Kidney epithelial cell (primary cell): ENCODE results near the gene AQP12A. TPM values are rescaled to one million over a fixed set of nuclear protein-coding genes. Genes with fewer than 3 reads are reported as not detected.

Source experiments
- DNase-seq: peaks from one replicate; pipeline ENCODE4 v3.0.0-alpha.2; 2010; ENCODE audit warnings: low read depth
- H3K27me3 ChIP-seq: 2 replicates; pipeline ENCODE4 v1.6.0; 2011; ENCODE audit warnings: low read length; ENCODE audit not compliant: control insufficient read depth, insufficient read depth
- H3K36me3 ChIP-seq: 2 replicates; pipeline ENCODE4 v1.5.1; 2011; ENCODE audit warnings: low read length; ENCODE audit not compliant: control insufficient read depth, insufficient read depth
- H3K4me3 ChIP-seq: 2 replicates; pipeline ENCODE4 v1.5.1; 2011; ENCODE audit warnings: low read depth, mild to moderate bottlenecking, control low read depth, low read length
- total RNA-seq: library from RNA; depleted of rRNA; stranded (reverse); fragments of >200 nt; gene quantifications from 2 replicates; pipeline ENCODE4 v1.2.3, GENCODE V29; 2015
- TF ChIP-seq, protein P1 (sequence below): IDR thresholded peaks from 2 replicates; pipeline ENCODE4 v1.5.1; 2011; ENCODE audit warnings: mild to moderate bottlenecking, moderate library complexity, low read length, control low read depth, inconsistent platforms; ENCODE audit not compliant: insufficient read depth, poor library complexity, severe bottlenecking

The AQP12A gene
- total RNA-seq, 1 donor from 2014 or later: not detected

DNA sequence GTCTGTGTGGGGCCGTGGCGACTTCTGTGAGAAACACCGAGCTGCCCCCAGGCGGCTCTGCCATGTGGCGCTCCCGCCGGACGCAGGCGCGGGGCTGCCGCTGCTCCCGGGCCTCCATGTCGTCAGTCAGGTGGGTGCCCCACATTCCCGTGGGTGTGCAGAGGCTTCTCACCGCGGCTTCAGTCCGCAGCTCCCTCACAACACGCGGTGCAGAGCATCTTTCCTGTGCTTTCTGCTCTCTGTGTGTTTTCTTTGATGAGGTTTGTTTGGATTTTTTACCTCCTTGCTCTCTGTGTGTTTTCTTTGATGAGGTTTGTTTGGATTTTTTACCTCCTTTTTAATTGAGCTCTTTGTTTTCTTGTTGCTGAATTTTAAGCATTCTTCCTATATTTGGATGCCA lies 13.0 kb downstream of the AQP12A start:
- DNase-seq: no peak
- H3K36me3 ChIP-seq: no peaks in the 10 kb centered on the region
- TF ChIP-seq, protein P1, sequence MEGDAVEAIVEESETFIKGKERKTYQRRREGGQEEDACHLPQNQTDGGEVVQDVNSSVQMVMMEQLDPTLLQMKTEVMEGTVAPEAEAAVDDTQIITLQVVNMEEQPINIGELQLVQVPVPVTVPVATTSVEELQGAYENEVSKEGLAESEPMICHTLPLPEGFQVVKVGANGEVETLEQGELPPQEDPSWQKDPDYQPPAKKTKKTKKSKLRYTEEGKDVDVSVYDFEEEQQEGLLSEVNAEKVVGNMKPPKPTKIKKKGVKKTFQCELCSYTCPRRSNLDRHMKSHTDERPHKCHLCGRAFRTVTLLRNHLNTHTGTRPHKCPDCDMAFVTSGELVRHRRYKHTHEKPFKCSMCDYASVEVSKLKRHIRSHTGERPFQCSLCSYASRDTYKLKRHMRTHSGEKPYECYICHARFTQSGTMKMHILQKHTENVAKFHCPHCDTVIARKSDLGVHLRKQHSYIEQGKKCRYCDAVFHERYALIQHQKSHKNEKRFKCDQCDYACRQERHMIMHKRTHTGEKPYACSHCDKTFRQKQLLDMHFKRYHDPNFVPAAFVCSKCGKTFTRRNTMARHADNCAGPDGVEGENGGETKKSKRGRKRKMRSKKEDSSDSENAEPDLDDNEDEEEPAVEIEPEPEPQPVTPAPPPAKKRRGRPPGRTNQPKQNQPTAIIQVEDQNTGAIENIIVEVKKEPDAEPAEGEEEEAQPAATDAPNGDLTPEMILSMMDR: no peak
- H3K4me3 ChIP-seq: no peak overlapping the region
- H3K27me3 ChIP-seq: peaks cover 49% of the 10 kb centered on the region

DNA sequence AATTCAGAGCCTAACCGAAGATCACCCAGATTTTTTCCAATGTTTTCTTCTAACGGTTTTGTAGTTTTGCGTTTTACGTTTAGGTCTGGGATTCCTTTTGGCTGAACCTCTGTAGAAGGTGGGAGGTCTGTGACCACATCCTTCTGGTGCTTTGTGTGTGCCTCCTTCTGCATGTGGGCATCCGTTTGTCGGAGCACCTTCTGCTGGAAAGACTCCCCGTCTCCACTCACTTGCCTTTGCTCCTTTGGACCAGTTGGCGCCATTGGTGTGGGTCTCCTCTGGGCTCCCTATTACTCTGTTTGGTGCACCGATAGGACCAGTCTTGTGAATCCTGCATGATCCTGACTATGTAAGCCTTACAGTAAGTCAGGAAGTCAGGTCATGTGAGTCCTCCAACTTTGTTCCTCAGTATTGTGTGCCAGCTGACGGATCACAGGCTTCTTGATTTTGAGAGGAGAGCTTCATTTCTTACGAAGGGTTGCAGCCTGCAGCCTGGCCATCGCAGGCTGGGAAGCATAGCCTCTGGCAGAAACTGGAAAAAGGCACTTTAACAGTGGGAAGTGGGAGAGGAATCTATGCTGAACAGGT lies 13.6 kb downstream of the AQP12A start:
- TF ChIP-seq, protein P1: no peak
- peaks cover 46% of the 10 kb centered on the region for H3K27me3 ChIP-seq
- no peak for DNase-seq
- H3K4me3 ChIP-seq: no peak overlapping the region
- H3K36me3 ChIP-seq: no peaks in the 10 kb centered on the region

DNA sequence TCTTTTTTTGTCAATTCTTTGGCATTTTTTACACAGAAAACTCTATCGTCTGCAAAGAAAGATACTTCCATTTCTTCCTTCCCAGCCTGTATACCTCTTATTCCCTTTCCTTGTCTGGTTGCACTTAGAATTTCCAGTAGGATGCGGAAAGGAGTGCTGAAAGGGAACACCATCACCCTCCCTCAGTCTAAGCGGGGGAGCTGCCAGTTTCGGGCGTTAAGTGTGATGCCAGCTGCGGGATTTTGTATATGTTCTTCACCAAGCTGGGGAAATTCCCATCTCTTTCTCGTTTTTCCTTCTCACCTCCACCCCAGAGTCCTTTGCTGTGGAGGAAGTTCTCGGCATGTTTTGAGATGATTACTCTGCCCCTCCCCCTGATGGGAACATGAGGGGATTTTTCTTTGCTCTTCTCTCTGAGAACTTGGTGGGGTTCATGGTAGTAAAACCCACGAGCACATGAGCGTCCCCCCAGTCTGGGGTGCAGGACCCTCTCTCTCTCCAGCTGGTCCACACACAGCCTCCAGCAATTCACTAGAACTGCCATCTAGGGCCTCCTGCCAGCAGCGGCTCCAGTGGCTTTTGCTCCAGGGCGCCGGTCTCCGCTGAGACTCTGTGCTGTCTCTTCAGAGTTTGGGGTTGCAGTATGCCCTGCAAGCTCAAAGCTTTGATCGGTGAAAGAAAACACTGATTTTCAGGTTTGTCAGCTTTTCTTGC lies 15.5 kb downstream of the AQP12A start:
- TF ChIP-seq, protein P1: no peak
- Histone ChIP-seq H3K4me3 (no peak overlapping the region), H3K36me3 (no peaks in the 10 kb centered on the region), H3K27me3 (peaks cover 48% of the 10 kb centered on the region)
- no peak for DNase-seq

DNA sequence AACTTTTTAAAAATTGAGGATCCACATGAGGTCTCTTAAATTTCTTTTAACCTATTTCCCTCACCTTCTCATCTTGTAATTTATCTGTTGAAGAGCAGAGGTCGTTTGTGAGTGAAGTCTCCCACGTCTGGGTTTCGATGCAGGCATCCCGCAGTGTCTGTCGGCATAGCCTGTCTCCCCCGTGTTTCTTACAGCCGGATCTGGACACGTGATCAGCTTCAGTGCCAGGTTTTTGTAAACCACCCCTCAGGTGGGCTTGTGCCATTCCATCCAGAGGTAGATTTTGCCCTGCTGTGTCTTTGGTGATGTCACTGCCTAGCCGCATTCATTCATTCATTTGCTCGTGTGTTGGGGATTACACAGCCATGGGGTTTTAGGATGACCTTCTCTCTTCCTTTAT lies 16.2 kb downstream of the AQP12A start:
- Histone ChIP-seq H3K4me3 (no peak overlapping the region), H3K36me3 (no peaks in the 10 kb centered on the region), H3K27me3 (peaks cover 43% of the 10 kb centered on the region)
- TF ChIP-seq, protein P1: no peak
- DNase-seq: no peak

DNA sequence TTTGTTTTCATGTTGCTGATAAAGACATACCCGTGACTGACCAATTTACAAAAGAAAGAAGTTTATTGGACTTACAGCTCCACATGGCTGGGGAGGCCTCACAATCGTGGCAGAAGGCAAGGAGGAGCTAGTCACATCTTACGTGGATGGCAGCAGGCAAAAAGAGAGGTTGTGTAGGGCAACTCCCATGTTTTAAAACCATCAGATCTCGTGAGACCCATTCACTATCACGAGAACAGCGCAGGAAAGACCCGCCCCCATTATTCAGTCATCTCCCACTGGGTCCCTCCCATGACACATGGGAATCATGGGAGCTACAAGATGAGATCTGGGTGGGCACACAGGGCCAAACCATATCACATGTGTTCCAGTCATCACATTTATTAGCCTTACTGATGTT lies 16.8 kb downstream of the AQP12A start:
- DNase-seq: no peak
- TF ChIP-seq, protein P1: no peak
- no peaks in the 10 kb centered on the region for H3K36me3 ChIP-seq
- peaks cover 40% of the 10 kb centered on the region for H3K27me3 ChIP-seq
- H3K4me3 ChIP-seq: no peak overlapping the region

DNA sequence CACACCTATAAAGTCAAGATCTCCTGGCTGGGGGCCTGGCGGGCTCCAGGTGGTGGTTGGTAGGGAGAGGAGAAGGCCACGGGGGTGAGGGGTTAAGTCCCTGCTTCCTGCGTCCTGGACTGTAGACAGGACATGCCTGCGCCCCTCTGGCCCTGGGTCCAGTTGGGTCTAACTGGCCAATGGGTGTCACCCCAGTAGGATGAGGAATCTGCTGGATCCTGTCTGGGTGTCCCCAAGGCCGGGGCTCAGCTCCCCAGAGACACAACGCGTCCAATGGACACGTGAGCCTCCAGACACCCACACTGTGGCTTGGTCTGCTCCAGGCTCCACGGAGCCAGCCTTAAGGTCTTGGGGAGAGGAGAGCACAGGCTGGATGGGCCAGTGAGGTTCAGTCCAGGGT lies 19.6 kb downstream of the AQP12A start:
- Histone ChIP-seq H3K27me3 (peaks cover 25% of the 10 kb centered on the region), H3K4me3 (no peak overlapping the region), H3K36me3 (no peaks in the 10 kb centered on the region)
- DNase-seq: no peak
- TF ChIP-seq, protein P1: no peak
